ENCODE data around the gene CFAP61. TPM values are rescaled to one million over a fixed set of nuclear protein-coding genes. Genes with fewer than 3 reads are reported as not detected.

The CFAP61 gene
- total RNA-seq, 1 donor from 2014 or later, result not detected

GRCh38 chr20:20327746-20328145 is 275.4 kb downstream of the CFAP61 start:
- Histone ChIP-seq H3K36me3 (no peaks in the 10 kb centered on the region), H3K9me3 (no peaks in the 10 kb centered on the region), H3K4me3 (no peak overlapping the region), H3K27ac (no peak overlapping the region), H3K27me3 (no peaks in the 10 kb centered on the region), H3K4me1 (no peaks in the 10 kb centered on the region)
- no peak for TF ChIP-seq CTCF (IDR thresholded peaks at IDR 0.05)
- intact Hi-C loops (cut with DNase I), result no loop called here
- DNase-seq (ENCODE audit: low spot score in 2 of 2), result no peak

- Histone ChIP-seq H3K36me3 (no peaks in the 10 kb centered on the region), H3K9me3 (no peaks in the 10 kb centered on the region), H3K27ac (no peak overlapping the region), H3K4me3 (no peak overlapping the region), H3K27me3 (no peaks in the 10 kb centered on the region), H3K4me1 (no peaks in the 10 kb centered on the region)
- no peak for TF ChIP-seq CTCF (IDR thresholded peaks at IDR 0.05)
- DNase-seq (ENCODE audit: low spot score in 2 of 2), result no peak
- intact Hi-C loops (cut with DNase I), result no loop called here
These were observed 277.2 kb downstream of the CFAP61 start for GRCh38 chr20:20329564-20329963.

GRCh38 chr20:20331156-20331555 is 278.8 kb downstream of the CFAP61 start:
- no peaks in the 10 kb centered on the region for H3K4me1 ChIP-seq
- H3K27ac ChIP-seq, result no peak overlapping the region
- intact Hi-C loops (cut with DNase I), result no loop called here
- no peak overlapping the region for H3K4me3 ChIP-seq
- H3K9me3 ChIP-seq, result no peaks in the 10 kb centered on the region
- H3K36me3 ChIP-seq, result no peaks in the 10 kb centered on the region
- no peak for TF ChIP-seq CTCF (IDR thresholded peaks at IDR 0.05)
- no peak for DNase-seq (ENCODE audit: low spot score in 2 of 2)
- no peaks in the 10 kb centered on the region for H3K27me3 ChIP-seq

- Histone ChIP-seq H3K4me3 (no peak overlapping the region), H3K9me3 (no peaks in the 10 kb centered on the region), H3K4me1 (no peaks in the 10 kb centered on the region), H3K27ac (no peak overlapping the region), H3K27me3 (no peaks in the 10 kb centered on the region), H3K36me3 (no peaks in the 10 kb centered on the region)
- no peak for TF ChIP-seq CTCF (IDR thresholded peaks at IDR 0.05)
- intact Hi-C loops (cut with DNase I), result no loop called here
- no peak for DNase-seq (ENCODE audit: low spot score in 2 of 2)
These were observed 279.5 kb downstream of the CFAP61 start for GRCh38 chr20:20331817-20332216.

GRCh38 chr20:20333866-20334265 is 281.5 kb downstream of the CFAP61 start:
- no peak overlapping the region for H3K27ac ChIP-seq
- intact Hi-C loops (cut with DNase I), result no loop called here

More at GRCh38 chr20:20333866-20334265, 281.5 kb downstream of the CFAP61 start:
- no peak for DNase-seq (ENCODE audit: low spot score in 2 of 2)
- no peak for TF ChIP-seq CTCF (IDR thresholded peaks at IDR 0.05)
- no peak overlapping the region for H3K4me3 ChIP-seq
- H3K4me1 ChIP-seq, result no peaks in the 10 kb centered on the region
- H3K36me3 ChIP-seq, result no peaks in the 10 kb centered on the region
- no peaks in the 10 kb centered on the region for H3K9me3 ChIP-seq
- H3K27me3 ChIP-seq, result no peaks in the 10 kb centered on the region

All from ascending aorta (tissue), 2 donors.